NCI-H748 (cell line): ENCODE results near the gene NOTO.

Source experiments
- DNase-seq: peaks from one replicate; lab custom pipeline; 2025; ENCODE audit not compliant: unreplicated experiment; lab: John Stamatoyannopoulos, UW

The NOTO gene

GRCh38 chr2:73233932-73234832 is 31.8 kb downstream of the NOTO start, which contains the start of gene CCT7:
CCT7 (plus strand) TSS chr2:73234308; CDS start chr2:73234379, 71 bp downstream.
- peak; percentile 92 for DNase-seq

- no peak for DNase-seq
Observed at GRCh38 chr2:73235315-73236028, 33.1 kb downstream of the NOTO start.

- no peak for DNase-seq
Observed at GRCh38 chr2:73237168-73237567, 34.8 kb downstream of the NOTO start.

DNA sequence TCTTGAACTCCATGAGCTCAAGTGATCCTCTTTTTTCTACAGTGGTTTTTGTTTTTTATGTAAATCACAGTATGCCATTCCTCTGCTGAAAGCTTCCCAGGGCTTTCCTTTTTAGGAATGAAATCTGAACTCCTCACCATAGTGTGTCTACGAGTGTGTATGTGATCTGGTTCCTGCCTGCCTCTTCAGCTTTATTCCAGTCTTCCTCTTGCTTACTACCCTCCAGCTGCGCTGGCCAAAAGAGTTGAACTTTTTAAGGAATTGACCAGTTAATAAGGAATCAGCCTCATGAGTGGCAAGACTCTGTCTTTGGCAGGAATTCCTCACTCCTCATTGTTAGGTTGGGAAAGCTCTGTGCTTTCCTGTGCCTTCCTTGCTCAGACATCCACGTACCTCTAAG is 35.8 kb downstream of the NOTO start:
- DNase-seq = no peak

DNA sequence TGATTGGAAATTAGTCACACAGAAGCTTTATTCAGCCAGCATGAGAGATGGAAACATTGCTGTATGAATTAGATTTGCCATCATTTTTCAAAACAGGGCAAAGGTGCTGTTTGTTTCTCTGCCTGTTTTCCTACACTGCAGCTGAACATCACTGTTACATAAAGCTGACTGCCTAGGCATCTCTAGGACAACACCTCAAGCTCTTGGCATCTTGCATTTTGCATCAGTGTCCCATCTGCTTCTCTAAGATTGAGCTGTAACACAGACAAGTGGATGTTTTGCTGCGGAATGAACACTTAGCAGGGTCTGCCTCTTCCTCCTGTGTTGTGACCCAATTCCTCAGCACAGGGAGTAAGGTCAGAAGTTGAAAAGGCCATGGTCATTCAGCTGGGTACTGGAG is 36.6 kb downstream of the NOTO start:
- DNase-seq = no peak

DNA sequence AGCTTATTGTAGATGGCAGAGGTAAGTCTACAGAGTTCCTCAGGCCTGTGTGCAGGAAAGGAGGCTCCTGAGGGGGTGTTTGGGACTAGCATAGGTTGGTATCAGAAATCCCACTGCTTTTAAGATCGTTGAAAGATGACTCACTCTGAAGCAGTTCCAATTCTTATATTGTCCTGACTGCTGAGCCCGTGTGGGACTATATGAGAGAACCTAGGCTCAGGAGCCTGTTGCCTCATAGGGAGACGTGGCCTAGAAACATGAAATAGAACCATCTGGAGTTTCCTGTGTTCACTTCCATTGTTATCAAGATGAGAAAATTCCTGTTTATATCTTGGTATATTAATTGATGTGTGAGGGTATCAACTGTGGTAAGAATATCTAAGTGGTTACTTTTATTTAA is 37.4 kb downstream of the NOTO start:
- no peak for DNase-seq

DNA sequence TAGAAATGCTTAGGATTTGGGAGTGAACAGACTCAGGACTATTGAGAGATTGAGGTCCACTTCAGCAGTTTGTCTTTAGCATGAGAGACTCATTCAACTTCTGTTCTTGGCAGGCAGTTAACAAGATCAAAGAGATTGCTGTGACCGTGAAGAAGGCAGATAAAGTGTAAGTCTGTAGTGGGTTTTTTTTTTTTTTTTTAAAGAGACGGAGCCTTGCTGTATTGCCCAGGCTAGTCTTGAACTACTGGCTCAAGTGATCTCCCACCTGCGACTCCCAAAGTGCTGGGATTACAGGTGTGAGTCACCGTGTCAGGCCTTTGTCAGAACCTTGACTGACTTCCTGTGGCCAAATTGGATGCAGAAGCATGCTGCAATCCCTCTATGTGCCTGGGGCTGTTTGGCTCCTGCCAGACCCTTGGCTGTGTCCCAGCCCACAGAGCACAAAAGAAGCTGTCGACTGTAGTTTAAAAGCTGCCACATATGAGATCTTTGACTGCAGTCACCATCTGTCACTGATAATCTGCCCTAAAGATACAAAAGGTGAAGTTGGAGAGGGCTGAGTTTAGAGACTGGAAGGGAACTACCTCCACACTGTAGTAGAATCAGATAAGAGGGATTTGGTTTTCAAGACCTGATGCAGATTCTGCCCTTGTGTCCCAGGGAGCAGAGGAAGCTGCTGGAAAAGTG is 41.7 kb downstream of the NOTO start:
- no peak for DNase-seq

DNA sequence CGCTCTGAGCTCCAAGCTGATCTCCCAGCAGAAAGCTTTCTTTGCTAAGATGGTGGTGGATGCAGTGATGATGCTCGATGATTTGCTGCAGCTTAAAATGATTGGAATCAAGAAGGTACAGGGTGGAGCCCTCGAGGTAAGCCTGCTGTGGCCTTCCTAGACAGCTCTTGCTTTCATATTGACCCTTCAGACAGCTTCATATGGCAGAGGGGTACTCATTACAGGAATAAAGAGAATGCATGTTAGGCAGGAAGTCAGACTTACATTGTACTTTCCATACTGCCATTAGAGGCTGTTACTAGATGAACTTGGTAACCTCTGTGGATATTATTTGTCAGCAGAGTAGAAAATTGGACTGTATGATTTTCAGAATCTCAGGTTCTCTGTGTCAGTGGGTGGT is 42.2 kb downstream of the NOTO start:
- no peak for DNase-seq

DNA sequence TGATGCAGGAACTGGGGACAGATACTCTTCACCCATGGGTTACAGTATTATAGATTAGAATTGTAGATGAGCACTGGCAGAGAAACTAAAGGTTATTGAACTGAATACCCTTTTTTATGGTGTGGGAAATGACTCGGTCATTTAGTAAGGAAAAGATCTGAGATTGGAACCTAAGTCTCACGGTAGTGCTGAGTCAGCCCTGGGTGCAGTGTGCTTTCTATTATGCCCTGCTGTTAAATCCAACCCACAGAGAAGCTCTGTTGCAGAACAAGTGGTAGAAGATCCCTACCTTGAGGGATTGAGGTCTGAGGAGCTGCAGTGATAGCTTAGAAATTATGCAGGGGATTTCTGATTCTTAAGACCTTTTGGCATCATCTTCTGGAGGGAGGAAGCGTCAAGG is 44.5 kb downstream of the NOTO start:
- no peak for DNase-seq

- DNase-seq = no peak
Observed at GRCh38 chr2:73249636-73250035, 47.3 kb downstream of the NOTO start.

DNA sequence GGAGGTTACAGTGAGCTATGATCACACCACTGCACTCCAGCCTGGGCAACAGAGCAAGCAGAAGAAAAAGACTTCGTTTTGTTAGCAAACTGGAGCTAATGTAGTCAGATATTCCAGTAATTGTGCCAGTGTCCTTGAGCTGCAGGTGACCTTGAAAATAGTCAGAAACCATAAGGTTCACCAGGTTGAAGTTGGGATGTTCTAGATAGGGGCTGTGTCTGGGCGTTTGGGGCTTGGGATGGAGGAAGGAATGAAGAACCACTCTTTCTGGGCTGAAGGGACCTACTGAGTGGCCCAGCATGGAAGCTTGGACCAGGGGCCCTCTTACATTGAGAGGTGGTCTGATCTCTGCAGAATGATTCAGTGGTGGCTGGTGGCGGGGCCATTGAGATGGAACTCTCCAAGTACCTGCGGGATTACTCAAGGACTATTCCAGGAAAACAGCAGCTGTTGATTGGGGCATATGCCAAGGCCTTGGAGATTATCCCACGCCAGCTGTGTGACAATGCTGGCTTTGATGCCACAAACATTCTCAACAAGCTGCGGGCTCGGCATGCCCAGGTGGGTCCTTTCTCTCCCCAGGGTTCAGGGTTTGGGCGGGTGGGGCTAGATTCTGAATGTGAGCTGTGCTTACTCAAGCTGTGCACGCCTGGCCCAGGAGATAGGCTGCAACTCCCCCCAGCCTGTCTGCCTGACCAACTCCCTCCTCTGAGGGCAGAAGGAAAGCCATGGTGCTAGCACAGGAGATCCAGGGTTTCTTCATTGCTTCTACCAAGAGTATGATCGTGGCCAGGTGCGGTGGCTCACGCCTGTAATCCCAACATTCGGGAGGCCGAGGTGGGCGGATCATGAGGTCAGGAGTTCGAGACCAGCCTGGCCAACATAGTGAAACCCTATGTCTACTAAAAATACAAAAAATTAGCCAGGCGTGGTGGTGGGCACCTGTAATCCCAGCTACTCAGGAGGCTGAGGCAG is 48.8 kb downstream of the NOTO start:
- no peak for DNase-seq

GRCh38 chr2:73252238-73253027 is 50.1 kb downstream of the NOTO start:
- no peak for DNase-seq

GRCh38 chr2:73253400-73253799 is 51.0 kb downstream of the NOTO start:
- DNase-seq = no peak

DNA sequence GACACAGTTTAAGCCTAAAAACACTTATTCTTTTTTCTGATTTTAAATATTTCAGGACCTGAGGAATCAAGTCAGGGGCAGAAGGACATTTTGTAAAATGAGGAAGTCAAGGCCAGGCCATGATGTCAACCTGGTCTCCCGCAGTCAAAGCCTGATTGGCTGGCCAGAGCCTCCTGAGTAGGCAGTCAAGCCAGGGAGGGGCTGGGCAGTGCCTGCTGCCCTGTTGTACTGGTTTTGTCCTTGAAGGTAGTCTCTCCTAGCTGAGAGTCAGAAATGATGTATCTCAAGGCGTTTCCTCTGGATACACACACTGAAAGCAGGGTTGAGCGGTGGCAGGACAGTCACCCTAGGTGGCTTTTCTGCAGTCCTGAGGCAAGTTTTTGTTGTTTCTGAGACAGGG is 51.5 kb downstream of the NOTO start:
- DNase-seq = no peak

- DNase-seq = no peak
Observed at GRCh38 chr2:73254343-73255006, 52.1 kb downstream of the NOTO start.

GRCh38 chr2:73255007-73255644 is 52.8 kb downstream of the NOTO start:
- DNase-seq = no peak

GRCh38 chr2:73255907-73256617 is 53.7 kb downstream of the NOTO start:
- DNase-seq = no peak

DNA sequence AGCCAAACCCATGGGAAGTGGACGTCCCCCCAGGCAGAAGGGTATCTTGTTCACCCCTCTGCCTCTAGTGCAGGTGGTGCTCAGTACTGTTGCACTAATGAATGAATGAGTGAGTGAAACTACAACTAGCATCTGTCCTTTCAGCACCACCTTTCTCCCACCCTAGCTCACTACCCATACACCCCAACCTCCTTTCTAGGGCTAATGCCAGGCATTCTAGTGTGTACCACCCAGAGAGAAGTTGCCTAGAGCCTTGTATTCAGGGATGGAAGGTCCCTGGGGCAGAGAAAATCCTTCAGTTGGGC is 54.2 kb downstream of the NOTO start:
- no peak for DNase-seq
